NB4 (cell line): Measurements from ENCODE around the gene ZNF331.

Experiments
- CTCF ChIP-seq: IDR thresholded peaks from one replicate; pipeline ENCODE4 v1.5.1; 2012; ENCODE audit warnings: low read depth, low read length
- MAX ChIP-seq: IDR thresholded peaks from 2 replicates; pipeline ENCODE4 v1.6.1; 2011; ENCODE audit warnings: low read depth, low read length
- MYC ChIP-seq: IDR thresholded peaks from 2 replicates; pipeline ENCODE4 v1.6.1; 2011; ENCODE audit warnings: low read depth, low read length
- POLR2A ChIP-seq: IDR thresholded peaks from 2 replicates; pipeline ENCODE4 v1.6.1; 2011; ENCODE audit warnings: mild to moderate bottlenecking; ENCODE audit not compliant: insufficient read length; ENCODE audit errors: extremely low read depth

GRCh38 chr19:53538378-53539109 is 599 bp downstream of the ZNF331 start:
- no peak for TF ChIP-seq CTCF
- TF ChIP-seq POLR2A: no peak
- no peak for TF ChIP-seq MAX
- no peak for TF ChIP-seq MYC
